SK-N-SH treated with all-trans-retinoic acid at 6 μM for 48 hours (cell line): ENCODE results near the gene ITPR2.

Source experiments
- CSDC2 ChIP-seq: fragments of 250-450 bp; sonication (Bioruptor Pico); IDR thresholded peaks from 2 replicates; pipeline ENCODE4 v1.5.0; 2020; ENCODE audit warnings: mild to moderate bottlenecking, moderate library complexity
- SNAI2 ChIP-seq: fragments of 250-450 bp; sonication (Bioruptor Pico); IDR thresholded peaks from 2 replicates; pipeline ENCODE4 v1.5.0; 2020; ENCODE audit warnings: mild to moderate bottlenecking, moderate library complexity
- TCF4 ChIP-seq: fragments of 250-450 bp; sonication (Bioruptor Pico); IDR thresholded peaks from 2 replicates; pipeline ENCODE4 v1.8.0; 2021; ENCODE audit warnings: mild to moderate bottlenecking, moderate library complexity, borderline replicate concordance
- TF ChIP-seq, protein P1 (sequence below): fragments of 250-450 bp; sonication (Bioruptor Pico); IDR thresholded peaks from 2 replicates; pipeline ENCODE4 v1.8.0; 2020; ENCODE audit warnings: mild to moderate bottlenecking, moderate library complexity, borderline replicate concordance

DNA sequence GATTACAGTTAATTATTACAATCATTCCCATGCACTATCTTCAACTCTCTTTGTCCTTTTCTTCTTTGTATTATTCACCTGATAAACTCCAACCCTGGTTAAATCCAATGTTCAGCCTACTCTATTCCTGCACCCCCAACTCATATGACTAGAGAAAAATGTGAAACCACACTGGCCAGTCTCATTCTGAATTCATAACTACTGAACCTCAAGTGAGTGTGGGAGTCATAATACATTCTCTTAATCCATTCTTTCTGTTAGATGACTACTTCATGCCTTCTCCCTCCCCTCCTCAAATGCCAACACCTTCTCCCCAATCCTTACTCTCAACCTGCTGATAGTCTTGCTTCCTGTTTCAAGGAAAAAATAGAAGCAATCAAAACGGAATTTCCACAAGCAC, 22.3 kb upstream of the ITPR2 start:
- TF ChIP-seq SNAI2 (CRISPR knock-in tag) = no peak
- no peak for TF ChIP-seq CSDC2 (CRISPR knock-in tag)
- TF ChIP-seq TCF4 = no peak
- TF ChIP-seq, protein P1, sequence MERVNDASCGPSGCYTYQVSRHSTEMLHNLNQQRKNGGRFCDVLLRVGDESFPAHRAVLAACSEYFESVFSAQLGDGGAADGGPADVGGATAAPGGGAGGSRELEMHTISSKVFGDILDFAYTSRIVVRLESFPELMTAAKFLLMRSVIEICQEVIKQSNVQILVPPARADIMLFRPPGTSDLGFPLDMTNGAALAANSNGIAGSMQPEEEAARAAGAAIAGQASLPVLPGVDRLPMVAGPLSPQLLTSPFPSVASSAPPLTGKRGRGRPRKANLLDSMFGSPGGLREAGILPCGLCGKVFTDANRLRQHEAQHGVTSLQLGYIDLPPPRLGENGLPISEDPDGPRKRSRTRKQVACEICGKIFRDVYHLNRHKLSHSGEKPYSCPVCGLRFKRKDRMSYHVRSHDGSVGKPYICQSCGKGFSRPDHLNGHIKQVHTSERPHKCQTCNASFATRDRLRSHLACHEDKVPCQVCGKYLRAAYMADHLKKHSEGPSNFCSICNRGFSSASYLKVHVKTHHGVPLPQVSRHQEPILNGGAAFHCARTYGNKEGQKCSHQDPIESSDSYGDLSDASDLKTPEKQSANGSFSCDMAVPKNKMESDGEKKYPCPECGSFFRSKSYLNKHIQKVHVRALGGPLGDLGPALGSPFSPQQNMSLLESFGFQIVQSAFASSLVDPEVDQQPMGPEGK (CRISPR knock-in tag) = no peak
